H1 (cell line): Measurements from ENCODE around the gene TMEM120B. TPM values are rescaled to one million over a fixed set of nuclear protein-coding genes. Genes with fewer than 3 reads are reported as not detected.
A peak's percentile ranks its signal among the peaks of the same experiment; 100 is the strongest.

Experiments
- CTCF ChIA-PET: fragments of 300-600 bp; sonication (Branson Sonifier 250); formaldehyde crosslinking; loops from one replicate; lab custom pipeline; 2021; ENCODE audit not compliant: partially characterized antibody; lab: Charles Lee
- POLR2A ChIA-PET: fragments of 300-600 bp; sonication (Branson Sonifier 250); formaldehyde crosslinking; loops from one replicate; lab custom pipeline; 2021; ENCODE audit warnings: inconsistent platforms; ENCODE audit not compliant: partially characterized antibody; lab: Charles Lee
- DNase-seq, 2 experiments: peaks; one replicate each; pipeline versions ENCODE4 v3.0.0 to v3.0.0-alpha.2; 2010 to 2022; ENCODE audit warnings: low spot score in 2 of 2, low read depth in 1 of 2, mixed read lengths in 1 of 2
- FAIRE-seq: peaks from 2 replicates; lab custom pipeline; 2011; peaks lifted over from hg19 to GRCh38; lab: Jason Lieb, UNC
- H2AFZ ChIP-seq: 2 replicates; pipeline ENCODE4 v1.8.1; 2012; ENCODE audit warnings: low read length, inconsistent platforms
- H2AK5ac ChIP-seq: 2 replicates; pipeline ENCODE4 v1.6.1; 2013; ENCODE audit warnings: low read depth, low read length
- H2BK120ac ChIP-seq: replicated peaks from 2 replicates; pipeline ENCODE3; 2013; ENCODE audit warnings: low read depth, low read length, inconsistent platforms
- H2BK12ac ChIP-seq: 2 replicates; pipeline ENCODE4 v1.6.1; 2013; ENCODE audit warnings: low read depth, low read length
- H2BK15ac ChIP-seq: 2 replicates; pipeline ENCODE4 v1.6.1; 2013; ENCODE audit warnings: low read length
- H2BK20ac ChIP-seq: 2 replicates; pipeline ENCODE4 v1.6.1; 2013; ENCODE audit warnings: low read length
- H2BK5ac ChIP-seq: 2 replicates; pipeline ENCODE4 v1.6.1; 2013; ENCODE audit warnings: low read depth, low read length
- H3K14ac ChIP-seq: 2 replicates; pipeline ENCODE4 v1.6.1; 2013; ENCODE audit warnings: inconsistent platforms; ENCODE audit not compliant: insufficient read length
- H3K18ac ChIP-seq: 2 replicates; pipeline ENCODE4 v1.6.1; 2013; ENCODE audit warnings: low read length; ENCODE audit errors: extremely low read depth
- H3K23ac ChIP-seq: 2 replicates; pipeline ENCODE4 v1.6.1; 2013; ENCODE audit warnings: inconsistent platforms; ENCODE audit not compliant: insufficient read length
- H3K23me2 ChIP-seq: 2 replicates; pipeline ENCODE4 v1.6.1; 2013; ENCODE audit warnings: low read depth, low read length
- H3K27ac ChIP-seq: 2 replicates; pipeline ENCODE4 v1.6.1; 2011; ENCODE audit warnings: low read depth, low read length, inconsistent platforms
- H3K27me3 ChIP-seq, 4 experiments: replicated peaks in 1 of 4; 1 replicate in 1 of 4; 2 replicates in 3 of 4; pipeline versions ENCODE4 v1.6.1 to v1.8.1; 2011 to 2013; ENCODE audit warnings: low read length in 3 of 4, mild to moderate bottlenecking in 3 of 4, inconsistent platforms in 2 of 4, mixed read lengths in 2 of 4, moderate library complexity in 1 of 4; ENCODE audit not compliant: control insufficient read depth in 3 of 4, insufficient read depth in 3 of 4; ENCODE audit errors: extremely low read depth in 1 of 4
- H3K36me3 ChIP-seq, 4 experiments: 2 replicates each; pipeline versions ENCODE4 v1.6.1 to v1.8.1; 2011 to 2013; ENCODE audit warnings: mild to moderate bottlenecking in 4 of 4, low read length in 3 of 4, moderate library complexity in 2 of 4, control low read depth in 1 of 4, inconsistent platforms in 1 of 4; ENCODE audit not compliant: insufficient read depth in 4 of 4, control insufficient read depth in 2 of 4
- H3K4ac ChIP-seq: replicated peaks from 2 replicates; pipeline ENCODE3; 2013; ENCODE audit warnings: low read length, low read depth, mixed read lengths, inconsistent platforms; ENCODE audit not compliant: insufficient read length
- H3K4me1 ChIP-seq, 4 experiments: replicated peaks in 1 of 4; 1 replicate in 1 of 4; 2 replicates in 3 of 4; pipeline versions ENCODE4 v1.6.1 to v1.8.1; 2011 to 2013; ENCODE audit warnings: low read length in 3 of 4, inconsistent platforms in 2 of 4, mixed read lengths in 1 of 4; ENCODE audit not compliant: insufficient read depth in 4 of 4, control insufficient read depth in 3 of 4
- H3K4me2 ChIP-seq, 2 experiments: 2 replicates each; pipeline versions ENCODE4 v1.6.1 to v1.8.1; 2011 to 2013; ENCODE audit warnings: low read depth in 2 of 2, low read length in 2 of 2, control low read depth in 1 of 2, inconsistent platforms in 1 of 2, mild to moderate bottlenecking in 1 of 2; ENCODE audit not compliant: insufficient read depth in 1 of 2
- H3K4me3 ChIP-seq, 4 experiments: fragments of 200-600, 300-600 bp in 1 of 4; sonication (generic), shearing (Covaris generic), sonication (Bioruptor Twin) in 1 of 4; 2 replicates each; pipeline versions ENCODE4 v1.5.1 to v1.8.1; 2011 to 2016; ENCODE audit warnings: low read length in 4 of 4, low read depth in 3 of 4, control low read depth in 2 of 4, inconsistent platforms in 2 of 4, mild to moderate bottlenecking in 2 of 4, mixed read lengths in 1 of 4, moderate library complexity in 1 of 4; ENCODE audit not compliant: insufficient read depth in 2 of 4; ENCODE audit errors: extremely low read depth in 1 of 4
- H3K56ac ChIP-seq: replicated peaks from 2 replicates; pipeline ENCODE3; 2013; ENCODE audit warnings: low read depth, mild to moderate bottlenecking, mixed read lengths, low read length, inconsistent platforms; ENCODE audit not compliant: insufficient read length
- H3K79me1 ChIP-seq: 2 replicates; pipeline ENCODE4 v1.6.1; 2013; ENCODE audit warnings: low read depth, low read length, control low read depth
- H3K79me2 ChIP-seq, 2 experiments: 2 replicates each; pipeline versions ENCODE4 v1.6.1 to v1.8.1; 2012 to 2013; ENCODE audit warnings: low read length in 2 of 2, mild to moderate bottlenecking in 2 of 2, inconsistent platforms in 1 of 2; ENCODE audit not compliant: insufficient read depth in 2 of 2, control insufficient read depth in 1 of 2
- H3K9ac ChIP-seq, 4 experiments: replicated peaks in 1 of 4; 1 replicate in 1 of 4; 2 replicates in 3 of 4; pipeline versions ENCODE4 v1.6.1 to v1.8.1; 2011 to 2013; ENCODE audit warnings: low read depth in 3 of 4, low read length in 3 of 4, control low read depth in 2 of 4, mild to moderate bottlenecking in 2 of 4, moderate library complexity in 2 of 4, inconsistent platforms in 1 of 4; ENCODE audit errors: extremely low read depth in 1 of 4
- H3K9me3 ChIP-seq, 2 experiments: 2 replicates each; pipeline versions ENCODE4 v1.6.1 to v1.8.1; 2012 to 2013; ENCODE audit warnings: mild to moderate bottlenecking in 2 of 2, moderate library complexity in 2 of 2, control low read depth in 1 of 2, inconsistent platforms in 1 of 2, low read depth in 1 of 2, low read length in 1 of 2, mixed read lengths in 1 of 2; ENCODE audit not compliant: insufficient read depth in 2 of 2
- H4K20me1 ChIP-seq, 2 experiments: replicated peaks in 1 of 2; 2 replicates each; pipeline versions ENCODE3 to v1.8.1; 2011 to 2013; ENCODE audit warnings: inconsistent platforms in 2 of 2, low read length in 2 of 2, mild to moderate bottlenecking in 1 of 2; ENCODE audit not compliant: insufficient read depth in 2 of 2, control insufficient read depth in 1 of 2
- H4K5ac ChIP-seq: 2 replicates; pipeline ENCODE4 v1.6.1; 2013; ENCODE audit warnings: low read length, low read depth, mixed read lengths, inconsistent platforms; ENCODE audit not compliant: insufficient read length
- H4K8ac ChIP-seq: 2 replicates; pipeline ENCODE4 v1.8.0; 2013; ENCODE audit warnings: mild to moderate bottlenecking, moderate library complexity, low read length, inconsistent platforms; ENCODE audit not compliant: insufficient read depth; ENCODE audit errors: extremely low read depth
- H4K91ac ChIP-seq: replicated peaks from 2 replicates; pipeline ENCODE3; 2013; ENCODE audit warnings: low read length, mixed read lengths, inconsistent platforms; ENCODE audit not compliant: insufficient read length
- CBX8 ChIP-seq: fragments of 300-800, 300-1000 bp; sonication (generic); IDR thresholded peaks from 2 replicates; pipeline ENCODE4 v1.7.1; 2016; ENCODE audit warnings: low read depth, low read length, borderline replicate concordance
- KDM1A ChIP-seq: fragments of 200-600, 300-600 bp; sonication (generic); IDR thresholded peaks from 2 replicates; pipeline ENCODE4 v1.7.1; 2016; ENCODE audit warnings: mild to moderate bottlenecking, low read length, borderline replicate concordance
- KDM4A ChIP-seq: IDR thresholded peaks from one replicate; pipeline ENCODE4 v1.7.1; 2012; ENCODE audit warnings: low read depth, mild to moderate bottlenecking, moderate library complexity, low read length, inconsistent platforms; ENCODE audit not compliant: severe bottlenecking
- SP4 ChIP-seq: IDR thresholded peaks from 2 replicates; pipeline ENCODE4 v1.6.1; 2012; ENCODE audit warnings: low read length, inconsistent platforms
- WGBS, 2 experiments: shearing (Covaris generic) in 1 of 2; methylation state at CpG; one replicate each; pipeline versions ENCODE4 v1.1.6 to v1.1.7; 2013 to 2015; ENCODE audit warnings: low lambda C conversion rate in 2 of 2, mixed read lengths in 2 of 2, inconsistent platforms in 1 of 2, low coverage in 1 of 2, missing lambda C conversion rate in 1 of 2; ENCODE audit not compliant: insufficient replicate concordance in 2 of 2, insufficient coverage in 1 of 2, insufficient read length in 1 of 2; ENCODE audit errors: extremely low coverage in 1 of 2, missing lambda C conversion rate in 1 of 2; 5-methylcytosine and 5-hydroxymethylcytosine counted together
- polyA plus RNA-seq, 7 experiments: library from polyadenylated mRNA; depleted of rRNA in 3 of 7; stranded (reverse) in 5 of 7; unstranded in 2 of 7; fragments of >200 nt in 5 of 7; fragments of 200-250 nt in 2 of 7; gene quantifications; 1 replicate in 5 of 7; 2 replicates in 1 of 7; 4 replicates in 1 of 7; pipeline versions ENCODE4 v1.2.1 to v1.2.3, GENCODE V29; 2011 to 2013; ENCODE audit warnings: missing spikeins in 2 of 7, mixed read lengths in 2 of 7
- total RNA-seq: library from RNA; stranded (reverse); fragmentation: NEBNext Ultra II Directional; extraction: Animal tissue kit (Norgen Biotek cat#: 25700); gene quantifications from 2 replicates; pipeline ENCODE4 v1.2.1, GENCODE V29; 2021

Gene TMEM120B
- total and polyA plus RNA-seq, 2 of the 8 experiments (the other 6 are each of a cell fraction or from before 2014, with no cell fraction given), result 22.0 to 29.1 TPM

DNA sequence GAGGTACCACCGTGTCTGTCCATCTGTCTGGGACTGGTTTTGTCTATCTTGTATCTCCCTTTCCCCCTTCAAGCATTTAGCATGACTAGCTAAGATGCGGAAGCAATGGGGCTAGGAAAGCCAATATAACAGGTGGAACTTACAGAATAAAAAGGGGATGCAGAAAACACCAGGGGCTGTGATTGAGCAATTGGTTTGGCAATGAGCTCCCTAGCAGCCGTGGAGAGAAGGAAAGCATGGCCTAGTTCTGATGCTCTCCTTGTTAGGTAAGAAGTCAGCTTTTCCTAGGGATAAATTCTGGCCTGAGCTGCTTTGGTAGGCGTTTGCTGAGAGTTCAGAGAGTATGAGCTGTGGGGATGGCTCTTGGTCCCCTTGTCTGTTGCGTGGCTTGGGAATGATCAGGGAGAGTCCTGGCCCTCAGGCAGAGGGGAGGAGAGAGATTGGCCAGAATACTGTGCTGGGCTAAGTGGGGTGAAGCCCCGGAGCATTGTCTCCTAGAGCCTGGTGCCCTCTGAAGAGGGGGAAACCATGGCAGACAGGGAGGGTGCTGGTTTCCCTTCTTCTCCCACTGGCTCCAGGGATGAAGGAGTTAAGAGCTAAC, 98.4 kb downstream of the TMEM120B start:
- peak overlapping the region; percentile 52 for H2BK20ac ChIP-seq
- H3K27ac ChIP-seq, result no peak overlapping the region
- H3K4me1 ChIP-seq, result peaks cover 7 to 38% (median 21%) of the 10 kb centered on the region in 4 experiments

More for the DNA sequence above, 98.4 kb downstream of the TMEM120B start:
- Histone ChIP-seq H3K18ac (peak overlapping the region; percentile 49), H3K4me3 (peak overlapping the region; percentile 70 to 83 (median 76); a peak in 6 of 8 replicates), H3K36me3 (peaks cover 2 to 36% (median 17%) of the 10 kb centered on the region in 4 experiments; a peak in 4 of 8 replicates), H2BK15ac (no peak overlapping the region), H3K79me2 (peaks cover 0 to 44% of the 10 kb centered on the region in 2 experiments; a peak in 2 of 4 replicates), H3K4ac (no peak overlapping the region), H3K23ac (no peak overlapping the region), H2AK5ac (peak overlapping the region; percentile 17; the same call in 1 of the 2 replicates), H3K9me3 (no peaks in the 10 kb centered on the region), H3K23me2 (peaks cover 10% of the 10 kb centered on the region), H4K20me1 (peaks cover 1 to 11% of the 10 kb centered on the region in 2 experiments), H4K91ac (peak overlapping the region; percentile 2), H4K8ac (no peak overlapping the region), H3K9ac (0 out of 7 replicates have a peak overlapping the region, but pooled peaks of 1 of the 4 experiments have one; percentile 17), H2BK5ac (peak overlapping the region; percentile 64), H3K14ac (no peak overlapping the region), H4K5ac (no peak overlapping the region), H3K79me1 (peaks cover 14% of the 10 kb centered on the region), H2BK120ac (no peak overlapping the region), H2BK12ac (peak overlapping the region; percentile 60; the same call in 1 of the 2 replicates), H3K4me2 (peak overlapping the region; percentile 88 to 97), H3K56ac (no peak overlapping the region), H3K27me3 (no peaks in the 10 kb centered on the region), H2AFZ (no peak overlapping the region)
- no peak for FAIRE-seq
- 80% methylated on average over 6 of the region's 6 CpGs; no CpG with 5 or more reads in 1 of the 2 experiments for WGBS, 2 experiments
- POLR2A ChIA-PET, result interaction anchor here (0.6 to 27.9 kb wide), 12 partner anchors 11 to 964 kb away, joined by 3 to 958 read pairs (median 4); partner anchors contain the start of genes RHOF, SETD1B and TMEM120B
- CTCF ChIA-PET, result interaction anchor here (0.5 to 12.0 kb wide), 26 partner anchors 9 to 332 kb away, joined by 3 to 363 read pairs (median 4); partner anchors contain the start of genes HPD, PSMD9 and RHOF
- no peak for DNase-seq
- TF ChIP-seq KDM1A (no peak), KDM4A (no peak), CBX8 (no peak), SP4 (0 out of 2 replicates have a peak, but pooled peaks have one; percentile 8)
